ENCODE results near the gene HMGCS2. TPM values are rescaled to one million over a fixed set of nuclear protein-coding genes. Genes with fewer than 3 reads are reported as not detected.

Gene HMGCS2
- total RNA-seq, 1 donor from 2014 or later: 0.51 TPM

GRCh38 chr1:119720866-119721440 lies 47.8 kb downstream of the HMGCS2 start:
- H3K36me3 Mint-ChIP-seq: peaks cover 30% of the 10 kb centered on the region
- no peak overlapping the region for H3K4me3 Mint-ChIP-seq
- no peaks in the 10 kb centered on the region for H3K27me3 Mint-ChIP-seq (ENCODE audit: low read depth)
- H3K27ac Mint-ChIP-seq: no peak overlapping the region
- peaks cover 11% of the 10 kb centered on the region for H3K4me1 Mint-ChIP-seq
- no peak for DNase-seq (ENCODE audit: low spot score in 2 of 2, unreplicated experiment in 2 of 2)
- no peaks in the 10 kb centered on the region for H3K9me3 Mint-ChIP-seq
- no peak for TF ChIP-seq CTCF (IDR thresholded peaks at IDR 0.05; ENCODE audit: unreplicated experiment)

GRCh38 chr1:119718972-119719371 lies 49.7 kb downstream of the HMGCS2 start:
- H3K36me3 Mint-ChIP-seq: peaks cover 20% of the 10 kb centered on the region
- no peak overlapping the region for H3K4me3 Mint-ChIP-seq
- no peaks in the 10 kb centered on the region for H3K9me3 Mint-ChIP-seq
- no peaks in the 10 kb centered on the region for H3K27me3 Mint-ChIP-seq (ENCODE audit: low read depth)
- no peak for DNase-seq (ENCODE audit: low spot score in 2 of 2, unreplicated experiment in 2 of 2)
- no peak overlapping the region for H3K27ac Mint-ChIP-seq
- TF ChIP-seq CTCF (IDR thresholded peaks at IDR 0.05; ENCODE audit: unreplicated experiment): no peak
- H3K4me1 Mint-ChIP-seq: peaks cover 29% of the 10 kb centered on the region

- Mint-ChIP-seq H3K4me3 (no peak overlapping the region), H3K36me3 (peaks cover 18% of the 10 kb centered on the region), H3K4me1 (peaks cover 35% of the 10 kb centered on the region), H3K27ac (no peak overlapping the region), H3K27me3 (ENCODE audit: low read depth) (no peaks in the 10 kb centered on the region), H3K9me3 (no peaks in the 10 kb centered on the region)
- no peak for TF ChIP-seq CTCF (IDR thresholded peaks at IDR 0.05; ENCODE audit: unreplicated experiment)
- DNase-seq (ENCODE audit: low spot score in 2 of 2, unreplicated experiment in 2 of 2): no peak
These were observed 50.3 kb downstream of the HMGCS2 start for GRCh38 chr1:119718409-119718808.

GRCh38 chr1:119715542-119715941 lies 53.2 kb downstream of the HMGCS2 start:
- Mint-ChIP-seq H3K27ac (peak overlapping the region; percentile 22), H3K36me3 (no peaks in the 10 kb centered on the region), H3K27me3 (ENCODE audit: low read depth) (no peaks in the 10 kb centered on the region), H3K4me3 (peak overlapping the region; percentile 29), H3K4me1 (peaks cover 37% of the 10 kb centered on the region), H3K9me3 (no peaks in the 10 kb centered on the region)
- DNase-seq (ENCODE audit: low spot score in 2 of 2, unreplicated experiment in 2 of 2): no peak
- TF ChIP-seq CTCF (IDR thresholded peaks at IDR 0.05; ENCODE audit: unreplicated experiment): no peak

- H3K27ac Mint-ChIP-seq: peak overlapping the region; percentile 97
- no peak for DNase-seq (ENCODE audit: low spot score in 2 of 2, unreplicated experiment in 2 of 2)
- TF ChIP-seq CTCF (IDR thresholded peaks at IDR 0.05; ENCODE audit: unreplicated experiment): no peak
- peak overlapping the region; percentile 72 for H3K4me3 Mint-ChIP-seq
- H3K4me1 Mint-ChIP-seq: peaks cover 37% of the 10 kb centered on the region
- H3K27me3 Mint-ChIP-seq (ENCODE audit: low read depth): no peaks in the 10 kb centered on the region
- H3K36me3 Mint-ChIP-seq: no peaks in the 10 kb centered on the region
- H3K9me3 Mint-ChIP-seq: no peaks in the 10 kb centered on the region
These were observed 54.1 kb downstream of the HMGCS2 start for GRCh38 chr1:119714583-119714982.

All from mesothelial cell of epicardium (in vitro differentiated cells).